Measurements from ENCODE around the gene PDIA6.

Gene PDIA6

GRCh38 chr2:10783421-10783820 is 29.2 kb downstream of the PDIA6 start:
- TF ChIP-seq GATA3 (IDR thresholded peaks at IDR 0.05; ENCODE audit: low read depth, low read length) (no peak), GATA2 (IDR thresholded peaks at IDR 0.05; ENCODE audit: low read depth, low read length) (no peak)

GRCh38 chr2:10781746-10782145 is 30.8 kb downstream of the PDIA6 start:
- TF ChIP-seq GATA2 (IDR thresholded peaks at IDR 0.05; ENCODE audit: low read depth, low read length) (no peak), GATA3 (IDR thresholded peaks at IDR 0.05; ENCODE audit: low read depth, low read length) (no peak)

GRCh38 chr2:10780491-10780820 is 32.1 kb downstream of the PDIA6 start:
- TF ChIP-seq GATA3 (IDR thresholded peaks at IDR 0.05; ENCODE audit: low read depth, low read length) (no peak), GATA2 (IDR thresholded peaks at IDR 0.05; ENCODE audit: low read depth, low read length) (no peak)

- no peak for TF ChIP-seq GATA3 (IDR thresholded peaks at IDR 0.05; ENCODE audit: low read depth, low read length)
- TF ChIP-seq GATA2 (IDR thresholded peaks at IDR 0.05; ENCODE audit: low read depth, low read length): no peak
Measured at GRCh38 chr2:10779776-10780490, 32.7 kb downstream of the PDIA6 start.

DNA sequence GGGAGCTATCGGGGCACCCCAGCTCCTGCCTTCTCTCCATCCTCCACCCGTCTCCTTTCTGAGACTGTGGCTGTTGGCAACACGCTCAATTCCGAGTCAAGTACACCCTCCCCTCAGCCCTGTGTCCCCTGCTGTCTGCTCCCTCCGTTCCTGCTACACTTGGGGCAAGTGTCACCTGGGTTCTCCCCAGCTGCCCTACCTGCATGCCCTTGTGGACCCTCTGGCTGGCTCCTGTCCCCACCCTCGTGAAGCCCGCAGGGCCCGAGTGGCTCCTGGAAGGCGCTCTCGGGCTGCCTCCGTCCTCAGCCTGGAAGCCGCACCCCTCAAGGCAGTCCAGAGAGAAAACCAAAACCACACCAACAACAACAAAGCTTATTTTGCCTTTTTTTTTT is 33.9 kb downstream of the PDIA6 start:
- no peak for TF ChIP-seq GATA3 (IDR thresholded peaks at IDR 0.05; ENCODE audit: low read depth, low read length)
- TF ChIP-seq GATA2 (IDR thresholded peaks at IDR 0.05; ENCODE audit: low read depth, low read length): no peak

DNA sequence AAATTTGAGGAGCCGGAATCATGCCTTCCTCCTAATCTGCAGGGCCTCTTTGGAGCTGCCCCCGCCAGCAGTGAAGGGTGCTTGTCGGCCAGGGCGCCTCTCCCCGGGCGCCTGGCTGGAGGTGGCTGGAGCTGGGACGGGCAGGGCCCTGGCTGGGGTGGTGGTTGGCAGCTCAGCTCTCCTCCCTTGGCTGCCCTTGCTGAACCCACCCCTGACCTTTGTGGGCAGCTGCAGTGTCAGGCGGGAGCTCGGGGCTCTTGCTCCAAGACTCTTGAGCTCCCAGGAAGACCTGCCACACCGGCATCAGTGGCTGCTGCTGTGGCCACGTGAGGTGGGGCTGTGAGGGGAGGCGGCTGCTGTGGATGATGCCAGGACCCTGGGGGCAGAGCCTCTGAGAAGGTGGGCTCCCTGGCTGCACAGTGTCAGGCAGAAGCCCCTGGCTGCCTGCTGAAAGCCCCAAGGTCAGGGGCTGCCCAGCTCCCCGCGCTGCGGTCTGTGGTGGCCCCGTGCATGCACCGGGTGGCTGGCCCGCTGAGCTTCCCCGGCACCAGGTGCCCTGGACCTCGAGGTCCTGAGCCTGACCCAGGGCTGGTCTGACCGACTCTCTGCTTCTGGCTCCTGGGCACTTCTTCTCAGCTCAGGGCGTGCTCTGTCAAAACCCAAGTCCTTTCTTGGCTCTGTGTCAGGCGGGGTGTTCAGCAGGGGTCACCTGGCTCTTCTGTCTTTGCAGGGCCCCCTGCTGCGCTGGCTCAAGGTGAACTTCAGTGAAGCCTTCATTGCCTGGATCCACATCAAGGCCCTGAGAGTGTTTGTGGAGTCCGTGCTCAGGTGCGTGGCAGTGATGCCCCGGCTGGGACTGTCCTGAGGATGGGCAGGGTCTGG is 34.5 kb downstream of the PDIA6 start:
- no peak for TF ChIP-seq GATA3 (IDR thresholded peaks at IDR 0.05; ENCODE audit: low read depth, low read length)
- no peak for TF ChIP-seq GATA2 (IDR thresholded peaks at IDR 0.05; ENCODE audit: low read depth, low read length)

GRCh38 chr2:10777111-10777841 is 35.3 kb downstream of the PDIA6 start:
- TF ChIP-seq GATA2 (IDR thresholded peaks at IDR 0.05; ENCODE audit: low read depth, low read length) (no peak), GATA3 (IDR thresholded peaks at IDR 0.05; ENCODE audit: low read depth, low read length) (no peak)

DNA sequence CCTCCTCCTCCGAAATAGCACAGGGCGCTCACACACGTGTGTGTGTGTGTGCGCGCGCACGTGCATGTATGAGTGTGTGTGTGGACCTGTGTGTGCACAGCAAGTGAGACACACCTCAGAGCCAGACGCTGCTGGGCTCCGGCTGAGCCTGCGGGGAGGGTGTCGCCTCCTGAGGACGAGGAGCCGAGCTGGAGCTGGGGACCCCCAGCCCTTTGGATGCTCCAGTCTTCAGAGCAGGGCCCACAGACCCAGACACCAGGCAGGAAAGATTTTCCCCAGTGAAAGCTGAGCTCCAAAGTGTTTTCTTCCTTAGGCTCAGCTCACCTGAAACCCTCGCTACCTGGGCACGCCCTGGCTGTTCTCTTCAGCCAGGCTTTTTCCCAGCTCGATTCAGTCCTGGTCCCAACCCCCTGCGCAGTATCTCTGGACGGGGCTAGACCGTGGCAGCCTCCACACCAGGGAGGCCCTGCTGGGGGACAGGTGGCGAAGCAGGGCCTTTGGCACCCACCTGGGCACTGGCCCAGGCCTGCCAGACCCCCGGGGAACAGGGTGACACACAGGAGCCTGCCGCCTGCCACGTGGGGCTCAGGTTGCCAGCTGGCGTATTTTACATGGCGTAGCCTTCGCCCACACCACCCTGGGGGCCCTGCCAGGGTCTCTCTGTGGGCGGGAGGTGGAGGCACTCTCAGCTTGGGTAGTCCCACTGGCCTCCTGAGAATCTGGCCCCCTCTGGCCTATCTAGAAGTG is 36.2 kb downstream of the PDIA6 start:
- TF ChIP-seq GATA2 (IDR thresholded peaks at IDR 0.05; ENCODE audit: low read depth, low read length): no peak
- no peak for TF ChIP-seq GATA3 (IDR thresholded peaks at IDR 0.05; ENCODE audit: low read depth, low read length)

- no peak for TF ChIP-seq GATA3 (IDR thresholded peaks at IDR 0.05; ENCODE audit: low read depth, low read length)
- TF ChIP-seq GATA2 (IDR thresholded peaks at IDR 0.05; ENCODE audit: low read depth, low read length): no peak
Measured at GRCh38 chr2:10775831-10776230, 36.8 kb downstream of the PDIA6 start.

DNA sequence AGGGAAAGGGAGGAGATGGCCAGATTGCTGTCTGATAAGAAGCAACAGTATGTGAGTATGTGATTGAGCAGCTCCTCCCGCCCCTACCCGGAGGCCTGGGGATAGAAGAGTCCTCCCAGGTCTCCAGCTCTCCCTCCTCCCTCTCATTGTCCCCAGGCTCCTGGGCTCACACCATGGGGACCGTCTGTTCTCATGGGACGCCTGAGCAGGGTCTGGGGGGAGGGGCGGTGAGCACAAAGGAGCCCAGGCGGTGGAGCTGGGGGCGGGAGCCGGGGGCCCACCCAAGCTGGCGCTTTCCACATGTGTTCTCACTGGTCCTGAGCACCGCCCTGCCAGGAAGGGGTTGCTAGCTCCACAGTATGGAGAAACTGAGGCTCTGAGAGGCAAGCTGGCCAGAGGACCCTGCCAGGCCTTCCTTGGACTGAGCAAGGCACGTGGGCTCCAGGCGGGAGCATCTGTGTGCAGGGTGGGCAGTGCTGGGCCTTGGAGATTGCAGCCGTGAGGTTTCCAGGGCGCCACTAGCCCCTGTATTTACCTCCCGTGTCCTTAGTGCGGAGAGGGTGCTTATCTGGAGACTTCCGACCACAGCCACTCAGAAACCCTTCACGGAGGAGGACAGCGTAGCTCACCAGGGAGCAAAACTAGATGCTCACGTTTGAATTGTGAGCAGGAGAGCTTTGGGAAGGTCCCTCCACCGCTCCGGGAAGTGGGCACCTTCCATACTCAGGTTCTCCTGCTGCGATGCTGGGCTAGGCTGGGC is 37.4 kb downstream of the PDIA6 start:
- peak; percentile 52; the same call in 1 of the 2 replicates for TF ChIP-seq GATA2 (IDR thresholded peaks at IDR 0.05; ENCODE audit: low read depth, low read length)
- no peak for TF ChIP-seq GATA3 (IDR thresholded peaks at IDR 0.05; ENCODE audit: low read depth, low read length)

DNA sequence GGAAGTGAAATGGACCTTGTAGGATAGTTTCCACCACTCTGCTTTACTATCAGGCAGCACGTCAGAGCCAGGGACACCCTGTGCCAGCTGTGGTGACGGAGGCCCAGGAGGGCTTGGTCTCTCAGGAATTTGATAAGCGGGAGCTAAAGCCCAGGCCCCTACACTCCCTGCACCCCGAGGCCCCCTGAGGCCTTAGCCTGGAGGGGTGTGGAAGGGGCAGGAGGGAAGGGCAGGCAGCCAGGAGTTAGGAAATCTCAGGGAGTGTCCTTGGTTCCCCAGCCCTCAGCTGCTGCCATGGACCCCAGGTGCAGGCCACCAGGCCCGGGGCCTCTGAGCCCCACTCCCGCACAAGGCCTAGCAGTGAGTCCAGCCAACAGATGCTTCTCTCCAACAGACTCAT is 38.2 kb downstream of the PDIA6 start:
- no peak for TF ChIP-seq GATA2 (IDR thresholded peaks at IDR 0.05; ENCODE audit: low read depth, low read length)
- no peak for TF ChIP-seq GATA3 (IDR thresholded peaks at IDR 0.05; ENCODE audit: low read depth, low read length)

DNA sequence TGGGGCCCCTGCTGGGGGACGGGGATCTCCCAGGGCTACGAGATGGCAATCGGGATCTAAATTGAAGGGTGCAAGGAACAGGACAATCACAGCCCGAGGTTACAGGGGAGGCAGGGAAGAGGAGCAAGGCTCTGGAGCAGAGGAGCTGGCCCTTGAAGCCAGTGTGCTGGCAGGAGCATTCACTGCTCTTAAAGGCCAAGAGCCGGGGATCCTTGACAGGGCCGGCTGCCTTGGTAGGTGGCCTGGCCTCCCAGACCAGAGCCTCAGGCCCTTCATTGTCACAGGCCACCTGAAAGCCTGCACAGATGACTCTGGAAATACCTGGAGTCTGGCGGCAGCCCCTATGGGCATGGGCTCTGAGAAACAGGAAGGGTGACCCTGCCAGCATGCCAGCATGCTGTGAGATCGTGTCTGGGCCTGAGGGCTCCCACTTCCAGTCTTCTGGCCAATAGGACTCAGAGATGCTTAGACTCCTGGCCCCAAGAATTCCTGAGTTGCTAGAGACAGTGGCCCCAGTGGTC is 38.7 kb downstream of the PDIA6 start:
- no peak for TF ChIP-seq GATA2 (IDR thresholded peaks at IDR 0.05; ENCODE audit: low read depth, low read length)
- no peak for TF ChIP-seq GATA3 (IDR thresholded peaks at IDR 0.05; ENCODE audit: low read depth, low read length)

DNA sequence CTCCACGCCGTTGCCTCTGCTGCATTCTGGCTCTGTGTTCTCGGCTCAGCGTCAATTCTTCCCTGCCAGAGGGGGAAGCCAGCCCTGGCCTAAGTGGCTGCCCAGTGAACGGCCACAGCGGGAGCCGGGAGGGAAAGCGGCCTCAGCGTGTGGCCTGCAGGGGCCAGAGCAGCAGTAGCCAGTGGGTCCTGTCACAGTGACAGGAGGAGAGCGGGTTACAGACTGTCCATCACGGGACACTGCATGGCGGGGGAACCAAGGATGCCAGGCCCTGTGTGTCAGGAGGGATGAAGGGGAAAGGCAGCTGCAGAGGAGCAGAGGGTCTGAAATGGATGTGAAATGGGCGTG is 39.7 kb downstream of the PDIA6 start:
- TF ChIP-seq GATA3 (IDR thresholded peaks at IDR 0.05; ENCODE audit: low read depth, low read length) (no peak), GATA2 (IDR thresholded peaks at IDR 0.05; ENCODE audit: low read depth, low read length) (no peak)

Data from SH-SY5Y (cell line).